Panc1 (cell line): ENCODE data around the gene NPW. TPM values are rescaled to one million over a fixed set of nuclear protein-coding genes. Genes with fewer than 3 reads are reported as not detected.

ENCODE experiments used
- ATAC-seq: fragments of 200-7000 bp; cut with Tn5 transposase; 2 replicates; pipeline ENCODE4 v1.9.1; 2020; ENCODE audit warnings: mild to moderate bottlenecking, moderate library complexity
- BruUV-seq: library from RNA; stranded (reverse); fragments of 400-500 nt; replicated peaks from 2 replicates; lab custom pipeline; 2021; lab: Mats Ljungman, UMichigan
- CTCF ChIA-PET: fragments of 300-600 bp; sonication (Branson Sonifier 250); formaldehyde crosslinking; loops from one replicate; lab custom pipeline; 2022; ENCODE audit warnings: antibody characterized with exemption; lab: Charles Lee
- POLR2A ChIA-PET: fragments of 300-600 bp; sonication (Branson Sonifier 250); formaldehyde crosslinking; loops from one replicate; lab custom pipeline; 2022; ENCODE audit warnings: antibody characterized with exemption; lab: Charles Lee
- DNase-seq: peaks from one replicate; pipeline ENCODE4 v3.0.0-alpha.2; 2010; ENCODE audit warnings: low read depth, low spot score
- H3K27ac ChIP-seq: 2 replicates; pipeline ENCODE4 v1.5.1; 2011; ENCODE audit warnings: mild to moderate bottlenecking, low read length, inconsistent platforms
- H3K27me3 ChIP-seq: fragments of 200-500 bp; sonication (Bioruptor generic); 2 replicates; pipeline ENCODE4 v1.6.0; 2014; ENCODE audit warnings: low read length, inconsistent platforms; ENCODE audit not compliant: control insufficient read depth, insufficient read depth
- H3K36me3 ChIP-seq: fragments of 200-500 bp; sonication (Bioruptor generic); 2 replicates; pipeline ENCODE4 v1.5.1; 2014; ENCODE audit warnings: inconsistent platforms, mild to moderate bottlenecking, low read length, moderate library complexity; ENCODE audit not compliant: control insufficient read depth, insufficient read depth
- H3K4me1 ChIP-seq: 2 replicates; pipeline ENCODE4 v1.5.1; 2011; ENCODE audit warnings: inconsistent platforms, mild to moderate bottlenecking, low read length, moderate library complexity; ENCODE audit not compliant: control insufficient read depth, insufficient read depth
- H3K4me3 ChIP-seq, 2 experiments: 2 replicates each; pipeline ENCODE4 v1.5.1; 2011 to 2012; ENCODE audit warnings: low read depth in 2 of 2, low read length in 2 of 2, mild to moderate bottlenecking in 2 of 2, inconsistent platforms in 1 of 2, moderate library complexity in 1 of 2
- H3K9me3 ChIP-seq: fragments of 200-500 bp; sonication (Bioruptor generic); 2 replicates; pipeline ENCODE4 v1.5.1; 2014; ENCODE audit warnings: low read depth, mild to moderate bottlenecking, inconsistent platforms, low read length, moderate library complexity; ENCODE audit not compliant: control insufficient read depth, insufficient read depth
- CTCF ChIP-seq: fragments of 450-650 bp; IDR thresholded peaks from 2 replicates; pipeline ENCODE4 v1.5.1; 2017; ENCODE audit warnings: mild to moderate bottlenecking
- POLR2AphosphoS5 ChIP-seq: IDR thresholded peaks from 2 replicates; pipeline ENCODE4 v1.6.1; 2012; ENCODE audit warnings: mild to moderate bottlenecking, low read depth, low read length, moderate library complexity
- REST ChIP-seq, 2 experiments: IDR thresholded peaks; 2 replicates each; pipeline ENCODE4 v1.6.1; 2011 to 2012; ENCODE audit warnings: low read depth in 2 of 2, control low read depth in 1 of 2, low read length in 1 of 2, mild to moderate bottlenecking in 1 of 2, moderate library complexity in 1 of 2; ENCODE audit not compliant: insufficient read depth in 1 of 2
- SIN3A ChIP-seq: IDR thresholded peaks from 2 replicates; pipeline ENCODE4 v1.6.1; 2012; ENCODE audit warnings: low read depth, mild to moderate bottlenecking, low read length, moderate library complexity, borderline replicate concordance; ENCODE audit not compliant: insufficient read depth
- TCF7L2 ChIP-seq: IDR thresholded peaks from 2 replicates; pipeline ENCODE4 v1.6.1; 2011; ENCODE audit warnings: mild to moderate bottlenecking, low read depth, low read length, inconsistent platforms
- in situ Hi-C: cut with HindIII; loops from 2 replicates; pipeline ENCODE4 v1.10.0; 2016; ENCODE audit warnings: low sequenced_read_pairs, low pct_unique_long_range_greater_than_20kb
- intact Hi-C: fragments of 100-400 bp; cut with micrococcal nuclease; formaldehyde crosslinking; loops from one replicate; pipeline ENCODE4 v1.10.0; 2022; ENCODE audit not compliant: unreplicated experiment
- total RNA-seq: library from RNA; stranded (reverse); gene quantifications from one replicate; pipeline ENCODE4 v1.2.1, GENCODE V29; 2021; ENCODE audit not compliant: unreplicated experiment

Gene NPW
- total RNA-seq, 1 experiment from 2014 or later, result 15.3 TPM

GRCh38 chr16:1997494-1998359 lies 21.9 kb upstream of the NPW start:
- in situ Hi-C loops, result no loop called here
- Histone ChIP-seq H3K4me3 (no peak overlapping the region), H3K36me3 (peaks cover 6% of the 10 kb centered on the region; the same call in 1 of the 2 replicates), H3K27ac (no peak overlapping the region), H3K9me3 (no peaks in the 10 kb centered on the region), H3K27me3 (no peaks in the 10 kb centered on the region), H3K4me1 (no peaks in the 10 kb centered on the region; the same call in 1 of the 2 replicates)
- POLR2A ChIA-PET, result no interaction called here
- intact Hi-C loops, result no loop called here
- ATAC-seq, result no peak
- no peak for DNase-seq
- BruUV-seq, result TSS peak; percentile 61
- TF ChIP-seq CTCF (no peak), TCF7L2 (no peak), REST (IDR thresholded peaks at IDR 0.05; ENCODE audit: insufficient read depth in 1 of 2, low read depth in 2 of 2, low read length in 1 of 2) (no peak), POLR2AphosphoS5 (no peak), SIN3A (no peak)
- CTCF ChIA-PET, result no interaction called here

GRCh38 chr16:1998360-1998835 lies 21.2 kb upstream of the NPW start:
- Histone ChIP-seq H3K27me3 (no peaks in the 10 kb centered on the region), H3K27ac (no peak overlapping the region), H3K36me3 (peaks cover 6% of the 10 kb centered on the region; the same call in 1 of the 2 replicates), H3K4me3 (no peak overlapping the region), H3K4me1 (no peaks in the 10 kb centered on the region; the same call in 1 of the 2 replicates), H3K9me3 (no peaks in the 10 kb centered on the region)
- TF ChIP-seq REST (IDR thresholded peaks at IDR 0.05; ENCODE audit: insufficient read depth in 1 of 2, low read depth in 2 of 2, low read length in 1 of 2) (no peak), TCF7L2 (no peak), CTCF (no peak), POLR2AphosphoS5 (no peak), SIN3A (no peak)
- no TSS peak for BruUV-seq
- ChIA-PET CTCF (no interaction called here), POLR2A (no interaction called here)
- ATAC-seq (no peak), DNase-seq (no peak)
- intact Hi-C loops (no loop called here), in situ Hi-C loops (no loop called here)
